HG02571 (cell line): ENCODE data around the gene OR4B1.

ENCODE experiments used
- ATAC-seq: cut with Tn5 transposase; IDR thresholded peaks from one replicate; pipeline ENCODE4 v1.9.1; 2021; ENCODE audit warnings: mild to moderate bottlenecking, moderate library complexity; ENCODE audit not compliant: unreplicated experiment

Gene OR4B1

DNA sequence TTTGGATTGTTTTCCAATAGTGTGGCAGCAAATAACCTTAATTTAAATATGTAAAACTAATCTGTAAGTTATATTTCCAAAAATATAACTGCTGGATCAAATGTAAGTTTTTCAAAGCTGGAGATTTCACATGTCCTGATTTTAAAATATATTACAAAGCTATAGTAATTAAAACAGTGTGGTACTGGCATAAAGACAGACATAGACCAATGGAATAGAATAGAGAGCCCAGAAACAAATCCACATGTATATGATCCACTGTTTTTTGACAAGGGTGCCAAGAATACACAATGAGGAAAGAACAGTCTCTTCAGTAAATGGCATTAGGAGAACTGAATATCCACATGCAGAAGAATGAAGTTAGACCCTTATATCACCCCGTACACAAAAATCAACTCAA is 32.3 kb downstream of the OR4B1 start:
- no peak for ATAC-seq

GRCh38 chr11:48261600-48261999 is 45.0 kb downstream of the OR4B1 start:
- ATAC-seq = no peak

DNA sequence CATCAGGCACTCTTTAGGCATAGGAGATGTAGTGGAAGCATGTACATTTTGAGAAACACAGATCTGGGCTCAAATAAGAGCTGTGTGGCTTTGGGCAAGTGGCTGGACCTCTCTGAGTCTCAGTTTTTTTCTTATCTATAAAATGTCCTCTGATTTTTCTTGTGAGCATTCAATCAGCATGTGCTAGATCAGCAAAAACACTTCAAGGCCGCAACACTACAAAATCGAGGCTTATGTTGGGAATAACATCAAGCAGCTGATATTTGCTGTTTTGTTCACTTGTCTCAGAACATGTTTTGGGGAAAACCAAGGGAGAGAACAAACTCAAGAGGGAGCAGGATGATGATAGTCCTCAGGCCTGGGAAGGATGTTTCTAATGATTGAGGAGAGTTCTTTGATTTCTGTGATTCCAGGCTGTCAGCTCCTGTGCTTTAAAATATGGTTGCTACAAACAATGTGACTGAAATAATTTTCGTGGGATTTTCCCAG is 46.9 kb downstream of the OR4B1 start, which contains the start of gene OR4X1:
OR4X1 (plus strand) TSS at position 439 of the 489 bp plus-strand sequence; CDS start at position 439, 0 bp downstream.
- no peak for ATAC-seq
